NCI-H1417 (cell line): Measurements from ENCODE around the gene TCF7L1.

Source experiments
- DNase-seq, 3 experiments: peaks; one replicate each; lab custom pipeline; 2025; lab: John Stamatoyannopoulos, UW

Gene TCF7L1

DNA sequence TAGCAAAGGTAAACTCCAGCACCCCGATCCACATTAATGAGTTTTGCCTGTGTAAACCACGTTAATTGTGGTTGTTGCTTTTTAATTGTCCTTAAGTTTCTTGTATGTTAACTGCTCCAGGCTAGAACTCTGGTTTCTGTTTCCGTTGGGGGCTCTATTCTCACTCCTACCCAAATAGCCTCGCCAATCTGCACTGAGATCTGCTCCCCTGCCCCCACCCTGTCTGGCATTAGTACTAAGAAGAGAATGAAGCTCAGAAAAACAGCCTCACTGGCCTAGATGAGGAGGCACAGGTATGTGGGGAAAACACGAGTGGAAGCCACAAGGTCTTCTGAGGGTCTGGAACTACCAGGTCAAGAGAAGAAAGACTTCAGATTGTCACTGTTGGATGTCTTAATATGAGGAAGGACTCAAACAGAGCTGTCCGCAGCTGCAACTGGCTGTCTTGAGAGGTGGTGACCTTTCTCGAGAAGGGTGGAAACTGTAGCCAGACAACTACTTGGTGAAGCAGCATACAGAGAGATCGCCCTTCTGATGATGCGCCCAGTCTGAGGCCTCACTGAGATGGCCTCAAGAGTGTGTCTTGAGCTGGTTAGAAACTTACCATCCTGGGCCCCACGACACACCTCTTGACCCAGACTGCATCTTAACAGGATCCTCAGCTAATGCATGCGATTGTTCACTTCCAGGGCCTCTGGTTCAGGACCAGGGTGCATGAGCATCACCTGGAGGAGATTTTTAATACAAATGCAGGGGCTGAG lies 121.5 kb downstream of the TCF7L1 start:
- peak in 1 of 3 experiments; percentile 9 for DNase-seq

DNA sequence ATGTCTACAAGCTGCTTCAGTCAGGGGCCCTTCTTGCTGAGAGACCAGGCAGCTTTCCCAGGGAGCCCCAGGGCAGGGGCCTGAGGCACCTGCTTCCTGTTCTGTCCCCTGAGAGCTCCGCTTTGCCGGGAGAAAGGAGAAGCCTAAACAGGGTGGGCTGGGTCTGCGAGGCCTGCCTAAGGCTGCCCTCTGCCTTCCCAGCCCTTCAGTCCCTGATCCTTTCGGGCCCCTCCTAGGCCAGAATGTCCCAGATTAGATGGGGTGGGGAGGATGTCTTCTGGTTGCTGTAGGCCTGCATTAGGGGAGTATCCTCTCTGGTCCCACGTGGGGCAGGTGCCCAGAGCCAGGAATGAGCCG lies 122.2 kb downstream of the TCF7L1 start:
- DNase-seq: peak in 2 of 3 experiments; percentile 24 to 66

DNA sequence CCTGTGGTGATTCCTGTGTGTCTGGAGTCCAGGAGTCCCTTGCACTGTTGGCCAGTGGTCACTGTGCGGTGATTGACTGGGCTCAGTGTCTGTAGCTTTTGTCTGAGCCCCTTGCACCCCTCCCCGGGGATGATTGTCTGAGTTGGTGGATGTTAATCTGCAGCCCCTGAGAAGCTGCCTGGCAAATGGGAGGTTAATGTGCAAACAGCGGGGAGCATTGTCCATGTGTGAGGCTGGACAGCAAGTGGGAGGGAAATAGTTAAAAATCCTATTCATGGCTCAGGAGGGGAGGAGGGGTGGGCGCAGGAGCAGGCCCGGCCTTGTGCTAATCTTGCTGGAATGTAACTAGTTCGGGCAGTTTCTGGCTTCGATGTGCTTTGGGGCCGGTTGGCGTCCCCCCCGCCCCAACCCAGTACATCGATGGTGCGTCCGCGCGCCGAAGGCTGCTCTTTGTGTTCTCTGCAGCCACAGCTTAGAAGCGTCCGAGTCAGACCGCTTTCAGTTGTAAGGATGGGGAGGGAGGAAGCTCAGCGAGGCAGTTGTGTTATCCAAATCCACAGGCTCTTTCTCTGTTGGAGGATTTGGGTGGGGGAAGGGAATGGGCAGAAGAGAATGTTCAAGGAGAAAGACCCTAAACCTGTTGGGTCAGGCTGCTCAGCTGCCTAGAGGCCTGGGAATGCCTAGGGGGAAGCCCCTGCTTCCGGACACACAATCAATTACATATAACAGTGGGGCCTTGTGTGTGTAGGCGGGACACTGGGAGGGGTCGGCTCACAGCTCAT lies 122.8 kb downstream of the TCF7L1 start:
- peak in 1 of 3 experiments; percentile 39 for DNase-seq

- no peak for DNase-seq
These were observed 124.3 kb downstream of the TCF7L1 start for GRCh38 chr2:85257359-85257969.

GRCh38 chr2:85257970-85258605 lies 124.9 kb downstream of the TCF7L1 start:
- DNase-seq: no peak

GRCh38 chr2:85259101-85259590 lies 126.0 kb downstream of the TCF7L1 start:
- no peak for DNase-seq

GRCh38 chr2:85259879-85260278 lies 126.7 kb downstream of the TCF7L1 start:
- no peak for DNase-seq

GRCh38 chr2:85263591-85263990 lies 130.4 kb downstream of the TCF7L1 start:
- DNase-seq: no peak

DNA sequence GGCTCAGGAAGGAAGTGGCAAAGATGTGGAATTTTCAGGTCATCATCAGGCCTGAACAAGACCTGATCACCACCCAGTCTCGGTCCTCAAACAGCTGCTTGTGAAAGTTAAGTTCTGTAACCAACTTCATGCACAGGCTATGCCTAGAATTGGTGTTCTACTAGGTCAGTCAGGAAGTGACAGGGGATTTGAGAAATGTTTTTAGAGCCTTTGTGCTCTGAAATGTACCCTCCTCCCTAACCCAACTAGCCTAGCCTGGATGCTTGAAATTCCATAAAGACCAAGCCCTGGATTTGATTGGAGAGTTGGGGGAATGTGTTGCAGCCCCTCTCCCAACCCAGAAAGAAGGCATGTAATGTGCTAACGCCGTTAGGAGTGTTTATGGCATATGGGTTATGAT lies 131.3 kb downstream of the TCF7L1 start:
- DNase-seq: no peak

DNA sequence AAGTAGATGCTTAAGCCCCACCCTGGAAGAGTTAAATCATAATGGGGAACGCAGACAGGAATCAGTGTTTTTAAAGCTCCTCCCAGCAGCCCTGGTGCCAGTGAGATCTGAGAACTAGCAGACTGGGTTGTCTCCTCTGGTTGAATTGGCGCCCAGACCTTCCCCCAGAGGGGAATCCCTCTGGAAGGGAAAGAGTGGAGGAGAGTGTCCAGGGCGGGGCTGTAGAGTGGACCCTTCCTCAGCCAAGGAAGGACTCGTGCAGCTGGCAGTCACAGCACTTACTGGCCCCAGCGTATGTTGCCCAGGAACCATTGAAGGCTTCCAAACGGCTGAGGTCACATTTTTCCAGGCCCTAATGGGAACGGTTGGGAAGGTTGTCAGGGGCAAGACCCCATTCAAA lies 132.1 kb downstream of the TCF7L1 start:
- DNase-seq: no peak

DNA sequence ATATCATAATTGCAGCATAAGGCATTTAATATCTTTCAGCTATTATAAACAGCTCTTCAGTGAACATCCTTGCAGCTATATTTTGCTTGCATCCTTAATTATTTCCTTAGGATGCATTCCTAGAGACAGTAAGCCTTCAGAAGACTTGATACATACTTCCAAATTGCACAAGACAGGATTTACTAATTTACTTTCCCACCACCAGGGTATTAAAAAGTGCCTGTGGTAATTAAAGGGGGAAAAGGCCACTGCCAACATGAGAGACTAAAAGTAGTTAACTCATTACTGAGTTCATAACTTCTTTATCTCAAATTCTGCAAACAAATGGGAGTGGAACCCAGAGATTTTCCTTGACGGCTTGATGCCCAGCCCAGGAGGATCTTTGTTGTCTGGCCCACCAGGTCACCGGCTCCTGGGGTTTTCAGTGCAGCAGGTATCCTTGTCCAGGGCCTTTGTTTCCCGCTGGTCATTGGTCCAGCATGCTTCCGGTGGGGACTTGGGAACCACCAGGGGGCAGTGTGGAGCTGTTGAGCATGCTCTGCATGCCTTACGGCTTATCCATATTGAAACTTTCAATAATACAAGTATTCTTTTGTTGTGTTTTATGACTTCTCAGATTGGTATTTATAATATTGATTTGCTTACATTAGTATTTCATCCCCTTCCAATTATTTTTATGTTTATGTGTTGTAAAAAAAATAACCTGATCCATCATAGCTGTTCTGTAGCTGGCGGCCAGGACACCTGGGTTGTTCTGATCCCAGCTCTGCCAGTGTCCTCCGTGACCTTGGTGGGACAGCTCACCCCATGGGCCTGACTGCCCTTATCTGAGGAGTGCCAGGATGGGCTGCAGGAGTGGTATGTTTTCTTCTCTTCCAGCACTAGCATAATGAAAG lies 133.2 kb downstream of the TCF7L1 start:
- DNase-seq: peak in 2 of 3 experiments; percentile 4 to 58

GRCh38 chr2:85269959-85270358 lies 136.8 kb downstream of the TCF7L1 start:
- DNase-seq: peak in 1 of 3 experiments; percentile 38

DNA sequence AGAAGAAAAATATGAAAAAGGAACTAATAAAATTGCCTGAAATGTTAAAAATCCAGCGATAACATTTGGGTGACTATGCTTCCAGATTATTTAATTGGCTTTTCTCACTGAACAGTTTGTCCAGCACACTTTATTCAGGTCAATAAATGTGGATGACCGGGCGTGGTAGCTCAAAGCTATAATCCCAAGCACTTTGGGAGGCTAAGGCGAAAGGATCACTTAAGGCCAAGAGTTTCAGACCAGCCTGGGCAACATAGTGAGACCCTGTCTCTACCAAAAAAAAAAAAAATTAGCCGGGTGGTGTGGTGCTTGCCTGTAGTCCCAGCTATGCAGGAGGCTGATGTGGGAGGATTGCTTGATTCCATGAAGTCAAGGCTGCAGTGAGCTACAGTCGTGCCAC lies 139.2 kb downstream of the TCF7L1 start:
- DNase-seq: no peak

DNA sequence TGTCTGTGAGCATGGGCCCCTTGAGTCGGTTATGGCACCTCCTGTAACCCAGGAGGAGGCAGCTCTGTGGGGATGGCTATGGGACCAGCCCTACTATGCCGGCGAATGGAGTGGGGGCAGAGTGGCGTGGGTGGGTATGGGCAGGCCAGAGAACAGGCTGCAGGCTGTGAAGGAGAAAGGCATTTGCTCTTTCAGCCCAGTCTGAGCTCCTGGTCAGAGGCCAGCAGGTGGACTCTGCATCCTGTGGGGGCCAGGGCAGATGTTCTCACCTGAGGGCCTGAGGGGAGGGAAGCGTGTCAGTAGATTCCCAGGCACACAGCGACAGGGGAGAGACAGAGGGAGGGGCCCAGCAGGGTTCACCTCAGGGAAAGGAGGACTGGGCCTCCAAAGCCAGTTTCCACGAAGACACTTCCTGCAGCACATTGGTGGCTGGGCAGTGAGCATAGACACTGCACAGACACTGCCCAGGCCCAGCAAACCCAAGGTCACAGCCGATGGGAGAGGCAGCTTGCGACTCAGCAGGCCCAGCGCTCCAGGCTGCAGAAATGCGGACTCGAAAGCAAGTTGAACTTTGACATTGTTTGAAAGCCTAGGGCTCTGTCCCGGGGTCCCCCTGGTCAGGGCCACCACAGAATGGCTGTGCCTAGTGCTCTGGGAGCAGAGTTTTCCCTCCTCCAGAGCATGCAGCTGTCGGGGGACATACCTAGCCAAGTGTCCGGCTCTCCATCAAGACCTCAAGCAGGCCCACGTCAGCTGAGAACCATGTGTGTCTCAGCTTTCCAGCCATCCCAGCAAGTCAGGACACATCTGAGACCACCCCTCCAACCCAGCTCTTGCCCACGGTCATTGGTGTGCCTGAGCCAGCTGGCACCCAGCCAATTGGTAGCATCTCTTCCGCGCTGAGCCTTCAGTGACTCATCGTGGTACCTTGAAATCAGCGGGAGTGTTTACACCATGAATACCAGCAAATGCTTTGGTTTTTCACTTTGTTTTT lies 140.8 kb downstream of the TCF7L1 start:
- peak; percentile 3 to 15 (median 7) for DNase-seq

DNA sequence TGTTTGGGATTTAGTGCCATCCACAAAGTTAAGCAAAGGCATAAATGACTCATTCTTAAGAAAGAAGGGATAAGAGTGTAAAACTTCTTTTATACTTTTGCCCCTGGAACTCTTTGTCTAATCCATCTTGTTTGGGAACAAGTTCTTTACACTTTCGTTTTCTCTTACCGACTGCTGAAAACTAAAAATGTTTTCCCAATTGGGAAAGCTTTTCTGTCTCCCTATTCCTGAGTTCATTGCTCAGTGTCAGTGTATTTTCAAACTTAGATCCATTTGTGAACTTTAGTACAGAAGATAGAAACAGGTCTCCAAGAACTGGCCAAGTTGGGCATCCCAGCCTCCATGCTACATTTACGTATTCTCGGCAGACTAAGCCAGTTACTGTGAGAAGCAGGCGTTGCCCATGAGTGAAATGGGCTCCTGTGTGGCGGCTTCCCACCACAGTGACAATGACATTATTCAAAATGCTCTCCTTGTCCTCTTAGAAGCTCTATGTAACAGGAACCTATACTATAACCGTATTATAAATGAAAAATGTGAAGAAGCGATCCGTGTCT lies 142.9 kb downstream of the TCF7L1 start:
- DNase-seq: no peak

DNA sequence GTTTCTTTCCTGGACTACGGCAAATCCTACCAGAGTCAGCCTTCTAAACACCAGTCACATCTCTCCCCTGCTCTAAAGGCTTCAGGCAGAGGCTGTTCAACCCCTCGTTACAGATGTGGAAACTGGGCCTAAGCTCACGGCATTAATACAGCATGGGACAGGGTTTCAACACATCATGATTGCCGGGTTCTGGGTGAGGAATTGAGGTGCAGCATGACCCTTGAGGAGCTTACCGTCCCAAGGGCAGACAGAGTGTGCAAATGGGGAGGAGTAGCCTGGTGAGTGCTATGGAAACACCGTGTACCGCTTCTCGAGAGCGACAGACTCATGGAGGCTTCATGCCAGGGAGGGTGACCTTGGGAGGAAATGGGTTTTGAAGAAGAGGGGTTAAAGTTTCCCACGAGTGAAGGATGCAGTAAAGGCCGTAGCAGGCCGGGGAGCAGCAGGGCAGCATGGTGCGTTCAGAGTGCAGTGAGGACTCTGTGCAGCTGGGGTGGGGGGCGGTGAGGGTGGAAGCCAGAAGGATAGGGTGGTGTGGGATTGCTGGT lies 143.5 kb downstream of the TCF7L1 start:
- no peak for DNase-seq

DNA sequence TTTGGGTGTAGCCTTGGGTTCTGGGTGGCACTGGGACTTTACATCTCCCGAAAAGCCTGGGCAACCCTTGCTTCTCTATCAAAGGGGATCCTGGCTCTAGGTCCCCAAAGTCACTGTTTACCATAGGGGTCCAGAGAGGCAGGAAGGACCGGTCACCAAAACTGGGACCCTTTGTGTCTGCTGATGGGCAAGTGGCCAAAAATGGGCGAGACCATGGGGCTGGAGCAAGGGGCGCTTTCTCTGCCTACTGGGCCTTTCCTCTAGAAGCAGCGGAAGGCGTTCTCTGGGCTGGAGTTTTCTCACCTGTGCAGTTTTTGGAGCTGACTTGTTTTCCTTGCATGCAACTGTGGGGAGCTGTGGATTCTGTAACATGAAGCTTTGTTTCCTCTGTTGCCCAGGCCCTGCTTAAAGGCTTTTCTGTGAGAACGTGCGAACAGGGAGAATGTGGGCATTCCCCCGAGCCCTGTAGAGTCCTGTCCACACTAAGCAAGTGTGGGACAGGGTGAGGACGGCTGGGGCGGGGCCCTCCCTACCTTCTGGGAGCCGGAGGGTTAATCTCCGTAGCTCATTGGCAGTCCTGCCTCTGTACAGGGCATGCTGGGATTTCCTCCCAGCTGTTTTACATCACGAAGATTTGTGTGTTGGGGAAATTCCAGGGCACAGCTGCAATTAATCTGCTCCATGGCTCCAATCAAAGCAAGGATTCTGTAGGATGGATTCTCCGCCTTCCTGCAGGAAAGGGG lies 144.4 kb downstream of the TCF7L1 start:
- no peak for DNase-seq

GRCh38 chr2:85278361-85278760 lies 145.2 kb downstream of the TCF7L1 start:
- no peak for DNase-seq

GRCh38 chr2:85281553-85281952 lies 148.4 kb downstream of the TCF7L1 start:
- DNase-seq: no peak
